GM12872 (cell line): ENCODE measurements around the gene GAL3ST1.

Experiments used
- TF ChIP-seq, protein P1 (sequence below): IDR thresholded peaks from 3 replicates; pipeline ENCODE4 v1.5.1; 2011; ENCODE audit warnings: low read depth, mild to moderate bottlenecking, low read length, moderate library complexity; ENCODE audit not compliant: insufficient read depth

The GAL3ST1 gene

DNA sequence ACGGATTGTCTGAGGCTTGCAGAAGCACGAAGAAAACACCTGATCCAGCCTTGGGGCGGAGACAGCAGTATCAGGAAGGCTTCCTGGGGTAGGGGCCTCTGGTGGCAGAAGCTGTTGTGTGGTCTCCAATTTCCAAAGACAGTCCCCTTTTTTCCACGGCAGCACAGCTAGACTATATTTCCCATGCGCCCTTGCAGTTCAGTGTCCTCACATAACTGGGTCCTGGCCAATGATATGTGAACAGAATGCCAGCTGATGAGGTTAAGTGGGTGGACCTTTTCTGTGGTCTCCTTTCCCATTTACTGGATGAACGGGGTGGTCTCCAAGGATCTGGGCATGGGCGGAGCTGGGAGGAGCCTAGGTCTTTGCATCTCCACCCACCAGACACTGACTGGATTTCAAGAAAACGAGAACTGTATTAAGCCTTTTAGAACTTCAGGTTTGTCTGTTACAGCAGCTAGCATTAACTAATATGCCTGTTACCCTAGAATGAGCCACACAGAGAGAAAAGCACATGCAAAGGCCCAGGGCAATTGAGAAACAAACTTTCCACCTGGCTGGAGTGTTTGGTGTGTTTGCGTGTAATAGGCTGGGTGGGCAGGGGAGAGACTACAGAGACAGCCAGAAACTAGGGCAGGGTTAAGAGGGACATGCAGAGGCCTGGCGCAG lies 6.2 kb downstream of the GAL3ST1 start:
- TF ChIP-seq, protein P1, sequence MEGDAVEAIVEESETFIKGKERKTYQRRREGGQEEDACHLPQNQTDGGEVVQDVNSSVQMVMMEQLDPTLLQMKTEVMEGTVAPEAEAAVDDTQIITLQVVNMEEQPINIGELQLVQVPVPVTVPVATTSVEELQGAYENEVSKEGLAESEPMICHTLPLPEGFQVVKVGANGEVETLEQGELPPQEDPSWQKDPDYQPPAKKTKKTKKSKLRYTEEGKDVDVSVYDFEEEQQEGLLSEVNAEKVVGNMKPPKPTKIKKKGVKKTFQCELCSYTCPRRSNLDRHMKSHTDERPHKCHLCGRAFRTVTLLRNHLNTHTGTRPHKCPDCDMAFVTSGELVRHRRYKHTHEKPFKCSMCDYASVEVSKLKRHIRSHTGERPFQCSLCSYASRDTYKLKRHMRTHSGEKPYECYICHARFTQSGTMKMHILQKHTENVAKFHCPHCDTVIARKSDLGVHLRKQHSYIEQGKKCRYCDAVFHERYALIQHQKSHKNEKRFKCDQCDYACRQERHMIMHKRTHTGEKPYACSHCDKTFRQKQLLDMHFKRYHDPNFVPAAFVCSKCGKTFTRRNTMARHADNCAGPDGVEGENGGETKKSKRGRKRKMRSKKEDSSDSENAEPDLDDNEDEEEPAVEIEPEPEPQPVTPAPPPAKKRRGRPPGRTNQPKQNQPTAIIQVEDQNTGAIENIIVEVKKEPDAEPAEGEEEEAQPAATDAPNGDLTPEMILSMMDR = no peak

- TF ChIP-seq, protein P1 = no peak
Measured at GRCh38 chr22:30566125-30566524, 8.3 kb downstream of the GAL3ST1 start.

- TF ChIP-seq, protein P1 = no peak
Measured at GRCh38 chr22:30565341-30565740, 9.1 kb downstream of the GAL3ST1 start.

DNA sequence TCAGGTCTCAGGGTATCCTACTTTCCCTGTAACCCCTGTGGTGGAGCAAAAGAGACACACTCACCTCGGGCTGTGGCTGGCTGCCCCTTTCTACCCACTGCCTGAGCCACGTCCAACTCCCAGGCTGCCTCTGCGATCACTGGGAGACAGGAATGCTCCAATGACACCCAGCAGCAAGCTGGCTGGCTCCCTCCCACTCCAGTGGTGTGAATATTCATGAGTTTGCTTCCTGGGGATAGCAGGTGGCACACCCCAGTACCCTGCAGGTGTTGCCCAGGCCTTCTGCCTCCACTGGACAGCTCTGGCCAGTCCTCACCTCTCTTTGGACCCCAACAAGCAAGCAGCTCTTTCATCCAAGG lies 9.7 kb downstream of the GAL3ST1 start:
- TF ChIP-seq, protein P1 = no peak

- TF ChIP-seq, protein P1 = no peak
Measured at GRCh38 chr22:30564045-30564760, 10.3 kb downstream of the GAL3ST1 start.

DNA sequence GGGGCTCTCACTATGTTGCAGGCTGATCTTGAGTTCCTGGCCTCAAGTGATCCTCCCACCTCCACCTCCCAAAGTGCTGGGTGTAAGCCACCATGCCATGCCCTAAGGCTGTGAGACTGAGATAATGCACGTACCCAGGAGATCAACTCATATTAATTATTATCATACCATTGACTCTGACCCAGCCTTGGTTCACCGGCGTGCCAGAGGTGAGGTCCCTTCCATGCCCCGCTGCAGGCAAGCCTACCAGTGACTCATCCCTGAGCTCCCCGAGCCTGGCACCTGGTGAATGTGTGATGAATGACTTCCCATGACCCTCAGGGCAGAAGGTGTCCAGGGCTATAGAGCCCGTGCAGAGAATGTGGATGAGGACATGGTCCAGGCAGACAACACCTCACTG lies 12.1 kb downstream of the GAL3ST1 start:
- TF ChIP-seq, protein P1 = no peak

DNA sequence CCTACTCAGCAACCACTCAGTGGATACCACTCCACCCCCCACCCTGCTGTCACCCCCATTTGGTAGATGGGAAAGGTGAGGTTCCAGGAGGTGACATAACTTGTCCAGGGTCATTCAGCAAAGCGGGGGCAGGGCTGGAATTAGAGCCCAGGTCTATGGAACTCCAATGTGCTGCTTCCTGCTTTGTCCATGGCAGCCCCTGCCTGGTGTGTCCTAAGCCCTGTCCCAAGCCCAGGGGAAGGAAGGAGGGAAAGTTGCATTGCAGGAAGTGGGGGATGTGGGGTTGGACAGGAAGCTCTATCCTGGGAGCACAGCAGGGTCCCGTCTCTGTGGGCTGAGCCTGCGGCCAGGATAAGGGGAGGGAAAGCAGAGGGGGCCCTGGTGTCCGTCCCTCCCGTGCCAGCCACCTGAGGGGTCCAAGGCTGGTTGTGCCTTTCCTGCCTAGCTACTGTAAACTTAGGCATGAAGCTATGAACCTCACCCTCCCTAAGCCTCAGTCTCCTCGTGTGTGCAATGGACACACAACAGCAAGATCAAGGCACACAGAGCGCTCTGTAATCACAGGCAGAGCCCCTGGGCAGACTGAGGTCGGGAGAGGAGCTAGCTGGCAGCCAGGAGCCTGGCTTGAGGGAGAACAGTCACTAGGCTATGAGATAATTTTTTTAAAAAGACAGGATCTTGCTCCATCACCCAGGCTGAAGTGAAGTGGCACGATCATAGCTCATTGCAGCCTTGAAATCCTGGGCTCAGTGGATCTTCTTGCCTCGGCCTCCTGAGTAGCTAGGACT lies 12.9 kb downstream of the GAL3ST1 start:
- TF ChIP-seq, protein P1 = no peak
